GM15510 (cell line): Measurements from ENCODE around the gene STEAP1B.

Experiments
- POLR2A ChIP-seq: IDR thresholded peaks from 3 replicates; pipeline ENCODE4 v1.6.1; 2011; ENCODE audit warnings: borderline replicate concordance; ENCODE audit not compliant: insufficient read length; ENCODE audit errors: extremely low read depth

STEAP1B gene

GRCh38 chr7:22417349-22417748 is 82.6 kb downstream of the STEAP1B start:
- no peak for TF ChIP-seq POLR2A

GRCh38 chr7:22414424-22414823 is 85.6 kb downstream of the STEAP1B start:
- TF ChIP-seq POLR2A: no peak

DNA sequence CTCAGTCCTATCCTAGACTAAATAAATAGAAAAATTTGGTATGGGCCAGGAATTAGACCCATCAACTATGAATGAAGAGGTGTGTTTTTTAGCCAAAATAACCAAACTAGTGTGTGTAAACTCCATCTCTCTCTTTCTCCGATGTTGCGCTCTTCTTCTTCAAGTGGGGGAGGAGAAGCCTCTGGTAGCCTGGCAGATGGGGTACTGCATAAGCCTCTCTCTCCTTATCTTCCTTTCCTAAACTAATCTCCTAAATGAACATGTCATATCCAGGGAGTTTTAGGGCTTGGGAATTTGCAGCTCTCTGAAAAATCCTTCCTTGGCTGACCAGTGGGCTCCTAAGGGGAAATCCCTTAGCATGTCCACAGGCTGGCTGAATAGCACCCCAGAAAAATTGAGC is 86.8 kb downstream of the STEAP1B start:
- TF ChIP-seq POLR2A: no peak

DNA sequence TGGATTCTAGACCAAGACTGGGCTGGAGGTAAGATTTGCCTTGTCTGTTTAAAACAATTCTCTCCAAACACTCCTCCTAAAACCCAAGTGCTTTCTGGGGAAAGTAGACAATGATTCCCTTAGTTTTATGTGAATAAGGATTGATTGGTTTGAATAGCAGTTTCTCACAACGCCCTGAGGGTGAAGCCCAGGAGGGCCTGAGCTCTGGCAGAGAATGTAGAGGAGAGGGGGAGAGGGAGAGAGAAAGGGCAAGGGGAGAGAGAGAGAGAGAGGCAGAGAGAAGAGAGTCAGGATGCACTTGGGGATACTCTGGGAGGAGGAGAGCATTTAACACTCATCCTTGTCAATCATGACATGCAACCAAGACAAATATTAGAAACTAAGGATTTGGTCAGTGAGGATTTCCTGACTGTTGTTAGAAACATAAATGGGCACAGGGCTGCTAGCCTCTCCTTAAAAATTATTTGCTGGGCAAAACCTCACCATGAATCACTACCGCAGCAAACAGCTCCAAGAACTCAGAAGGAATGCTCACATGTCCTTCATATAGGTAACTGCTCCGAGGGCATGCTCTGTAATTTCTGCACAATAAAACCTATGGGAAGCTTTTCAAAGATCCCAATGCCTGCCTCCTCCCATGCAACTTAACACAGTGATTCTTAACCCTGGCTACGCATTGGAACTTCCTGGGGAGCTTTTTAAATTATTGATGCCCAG is 87.9 kb downstream of the STEAP1B start:
- no peak for TF ChIP-seq POLR2A

GRCh38 chr7:22406715-22407114 is 93.3 kb downstream of the STEAP1B start:
- TF ChIP-seq POLR2A: no peak

DNA sequence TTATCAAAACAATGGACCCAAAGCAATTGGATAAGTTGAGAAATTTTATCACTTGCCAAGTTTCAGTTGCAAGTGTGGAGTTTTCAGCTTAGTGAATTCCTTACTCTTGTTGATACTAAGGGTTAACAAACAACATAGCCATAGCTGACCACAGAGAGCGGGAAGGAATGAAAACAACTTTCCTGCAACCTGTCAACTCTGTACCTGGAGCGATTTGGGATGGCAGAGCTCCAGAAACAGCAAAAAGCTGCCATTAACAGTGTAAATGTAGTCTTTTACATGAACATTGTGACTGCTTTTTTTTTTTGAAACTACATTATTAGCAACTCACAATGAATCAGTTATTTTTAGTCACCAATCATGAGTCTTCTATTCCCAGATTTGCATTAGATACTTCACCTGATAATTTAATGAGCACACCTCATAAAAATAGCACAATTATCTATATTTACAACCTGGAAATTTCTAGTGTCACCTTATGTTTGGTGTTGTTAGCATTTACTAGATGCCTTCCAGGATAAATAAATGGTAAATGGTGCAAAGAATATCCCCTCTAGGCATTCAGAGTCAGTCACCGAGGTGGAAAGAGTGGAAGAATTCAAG is 95.5 kb downstream of the STEAP1B start:
- no peak for TF ChIP-seq POLR2A

DNA sequence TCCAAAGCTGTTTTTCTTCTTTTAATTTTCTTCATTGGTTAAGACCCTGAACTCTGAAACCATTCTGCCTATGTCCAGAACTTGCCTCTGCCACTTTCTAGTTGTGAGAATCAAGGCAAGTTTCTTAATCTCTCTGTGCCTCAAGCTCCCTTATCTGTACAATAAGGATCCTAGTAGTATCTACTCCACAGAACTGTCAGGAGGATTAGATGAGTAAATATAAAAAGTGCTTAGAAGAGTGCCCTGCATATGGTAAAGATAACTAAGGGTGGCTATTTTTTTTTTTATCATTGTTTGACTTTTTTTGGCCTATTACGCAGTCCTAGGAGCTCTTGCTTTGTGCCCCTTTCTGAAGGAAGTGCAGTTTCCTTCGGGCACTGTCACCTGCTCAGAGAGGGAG is 96.6 kb downstream of the STEAP1B start:
- TF ChIP-seq POLR2A: no peak

DNA sequence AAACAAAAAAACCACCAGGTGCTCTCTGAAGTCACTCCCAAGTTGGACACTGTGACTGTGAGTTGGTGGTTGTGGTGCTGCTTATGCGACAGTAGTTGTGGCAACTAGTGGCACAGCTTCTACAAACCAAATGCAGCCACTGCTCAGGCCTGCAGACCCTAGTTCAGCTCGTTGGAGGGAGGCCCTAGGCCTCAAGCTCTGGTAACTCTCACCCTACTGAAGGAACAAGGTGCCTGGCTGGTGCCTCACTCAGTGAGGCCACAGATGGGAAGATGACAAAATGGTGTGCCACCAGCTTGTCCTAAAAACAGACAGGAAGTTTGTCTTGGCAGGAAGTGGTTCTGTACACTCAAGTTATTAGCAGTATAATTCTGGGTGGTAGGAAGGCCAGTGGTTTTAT is 97.7 kb downstream of the STEAP1B start:
- no peak for TF ChIP-seq POLR2A

DNA sequence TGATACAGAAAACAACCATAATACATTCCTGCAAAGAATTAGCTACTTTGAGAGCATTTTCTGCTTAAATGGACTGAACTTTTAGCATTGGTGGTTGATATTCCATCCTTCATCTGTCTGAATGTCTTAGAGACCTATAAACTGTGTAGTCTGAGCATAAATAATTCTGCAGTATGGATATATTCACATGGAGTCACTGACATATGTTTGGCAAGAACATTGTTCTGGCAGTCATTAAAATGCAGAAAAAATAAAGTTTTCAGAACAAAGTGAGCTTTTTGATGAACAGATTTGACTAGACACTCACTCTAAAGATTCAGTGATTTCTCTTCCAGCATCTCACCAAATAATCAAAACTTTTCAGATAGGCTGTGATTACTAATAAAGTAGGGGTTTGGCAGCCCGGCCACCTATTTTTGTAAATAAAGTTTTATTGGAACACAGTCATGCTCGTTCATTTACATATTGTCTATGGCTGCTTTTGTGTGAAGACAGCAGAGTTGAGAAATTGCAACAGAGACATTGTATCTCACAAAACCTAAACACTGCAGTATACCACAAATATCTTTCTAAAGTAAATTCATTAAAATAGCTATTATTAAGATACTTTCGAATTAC is 98.9 kb downstream of the STEAP1B start:
- no peak for TF ChIP-seq POLR2A

GRCh38 chr7:22400150-22400814 is 99.7 kb downstream of the STEAP1B start:
- TF ChIP-seq POLR2A: no peak

- no peak for TF ChIP-seq POLR2A
These were observed 100.4 kb downstream of the STEAP1B start for GRCh38 chr7:22399546-22399945.

DNA sequence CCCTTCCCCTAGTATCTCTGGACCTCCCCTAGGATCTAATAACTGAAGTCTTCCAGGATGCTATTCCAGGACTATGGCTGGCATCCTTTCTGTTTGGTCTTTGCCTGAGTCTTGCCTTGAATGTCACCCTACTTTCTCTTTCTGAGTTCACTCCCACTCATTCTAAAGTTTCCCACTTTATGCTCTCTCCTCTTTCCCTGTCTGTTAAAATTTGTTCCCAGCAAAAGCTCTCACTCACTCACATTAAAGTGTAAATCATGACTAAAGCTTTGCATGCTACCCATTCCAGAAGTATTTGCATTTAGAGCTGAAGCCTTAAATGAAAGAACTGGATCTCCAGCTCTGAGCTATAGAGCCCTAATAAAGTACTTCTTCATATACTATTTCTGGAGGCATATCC is 100.9 kb downstream of the STEAP1B start:
- TF ChIP-seq POLR2A: no peak

- no peak for TF ChIP-seq POLR2A
These were observed 102.0 kb downstream of the STEAP1B start for GRCh38 chr7:22397981-22398380.

- no peak for TF ChIP-seq POLR2A
These were observed 104.8 kb downstream of the STEAP1B start for GRCh38 chr7:22395222-22395621.

- no peak for TF ChIP-seq POLR2A
These were observed 105.2 kb downstream of the STEAP1B start for GRCh38 chr7:22394739-22395138.

DNA sequence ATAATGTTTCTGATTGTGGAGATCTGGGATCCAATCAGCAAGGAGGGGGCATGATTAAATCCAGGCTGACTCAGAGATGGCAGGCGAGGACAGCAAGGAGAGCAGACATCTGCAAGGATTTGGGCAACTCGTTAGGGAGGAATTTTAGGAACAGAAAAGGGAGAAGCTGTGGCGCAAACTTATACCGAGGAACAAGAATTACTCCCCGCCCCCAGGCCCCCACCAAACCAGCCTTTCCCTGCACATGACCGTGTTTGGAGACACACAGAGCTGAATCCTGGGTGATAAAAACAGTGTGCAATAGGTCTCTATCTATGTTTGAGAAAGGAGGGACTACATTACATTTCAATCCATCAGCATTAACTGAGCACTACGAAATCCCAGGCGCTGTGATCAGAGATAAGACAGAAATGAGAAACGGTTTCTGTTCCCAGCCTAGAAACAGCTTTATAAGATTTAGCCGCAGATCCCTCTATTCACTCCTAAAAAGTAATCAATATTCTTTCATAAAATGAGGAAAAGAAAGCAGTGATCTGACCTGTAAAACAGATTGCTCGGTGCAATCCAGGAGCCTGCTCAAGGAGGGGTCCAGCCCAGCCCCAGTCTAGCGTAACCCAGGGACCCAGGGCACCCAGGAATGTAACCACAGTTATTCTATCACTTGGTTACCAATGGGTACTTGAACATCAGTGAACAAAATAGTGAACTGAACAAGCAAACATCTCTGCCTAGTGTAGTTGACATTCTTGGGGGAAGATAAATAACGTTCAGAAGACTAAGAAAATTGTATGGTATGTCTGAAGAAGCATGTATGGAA is 105.9 kb downstream of the STEAP1B start:
- no peak for TF ChIP-seq POLR2A

- no peak for TF ChIP-seq POLR2A
These were observed 109.5 kb downstream of the STEAP1B start for GRCh38 chr7:22390516-22390915.
